Activated B cell treated with CpG ODN at 0.5 μM for 24 hours (primary cell): ENCODE data around the gene LCN12. TPM values are rescaled to one million over a fixed set of nuclear protein-coding genes. Genes with fewer than 3 reads are reported as not detected.

ENCODE experiments used
- ATAC-seq: fragments of 200-7000 bp; cut with Tn5 transposase; one replicate; pipeline ENCODE4 v1.10.0; 2021; ENCODE audit warnings: low read depth, mild to moderate bottlenecking, moderate library complexity
- CTCF ChIA-PET: fragments of 350-600 bp; sonication (Branson Sonifier 250); formaldehyde crosslinking; loops from one replicate; lab custom pipeline; 2021; ENCODE audit warnings: antibody characterized with exemption; lab: Charles Lee
- POLR2A ChIA-PET: fragments of 350-600 bp; sonication (Branson Sonifier 250); formaldehyde crosslinking; loops from one replicate; lab custom pipeline; 2021; ENCODE audit warnings: antibody characterized with exemption; lab: Charles Lee
- DNase-seq: peaks from one replicate; pipeline ENCODE4 v3.0.0; 2022
- H3K27ac Mint-ChIP-seq: one replicate; pipeline ENCODE4 v1.8.0; 2020; ENCODE audit warnings: mixed read lengths
- H3K27me3 Mint-ChIP-seq: one replicate; pipeline ENCODE4 v1.8.0; 2021; ENCODE audit warnings: mixed read lengths
- H3K36me3 Mint-ChIP-seq: one replicate; pipeline ENCODE4 v1.8.0; 2021; ENCODE audit warnings: low read depth, mixed read lengths
- H3K4me1 Mint-ChIP-seq: one replicate; pipeline ENCODE4 v1.8.0; 2021; ENCODE audit warnings: mixed read lengths
- H3K4me3 Mint-ChIP-seq: one replicate; pipeline ENCODE4 v1.8.0; 2020; ENCODE audit warnings: mild to moderate bottlenecking, mixed read lengths
- H3K9me3 Mint-ChIP-seq: one replicate; pipeline ENCODE4 v1.8.0; 2020; ENCODE audit warnings: mixed read lengths
- intact Hi-C: fragments of 100-400 bp; cut with micrococcal nuclease; formaldehyde crosslinking; loops from one replicate; pipeline ENCODE4 v1.15.1; 2024
- total RNA-seq: library from RNA; stranded (reverse); gene quantifications from 2 replicates; pipeline ENCODE4 v1.2.3, GENCODE V29; 2022
- TF ChIP-seq, protein P1 (sequence below): fragments of 200-600 bp; IDR thresholded peaks from one replicate; pipeline ENCODE4 v1.8.0; 2022; ENCODE audit warnings: antibody characterized with exemption, mild to moderate bottlenecking

Gene LCN12
- total RNA-seq, 1 donor from 2014 or later = 2.4 TPM

DNA sequence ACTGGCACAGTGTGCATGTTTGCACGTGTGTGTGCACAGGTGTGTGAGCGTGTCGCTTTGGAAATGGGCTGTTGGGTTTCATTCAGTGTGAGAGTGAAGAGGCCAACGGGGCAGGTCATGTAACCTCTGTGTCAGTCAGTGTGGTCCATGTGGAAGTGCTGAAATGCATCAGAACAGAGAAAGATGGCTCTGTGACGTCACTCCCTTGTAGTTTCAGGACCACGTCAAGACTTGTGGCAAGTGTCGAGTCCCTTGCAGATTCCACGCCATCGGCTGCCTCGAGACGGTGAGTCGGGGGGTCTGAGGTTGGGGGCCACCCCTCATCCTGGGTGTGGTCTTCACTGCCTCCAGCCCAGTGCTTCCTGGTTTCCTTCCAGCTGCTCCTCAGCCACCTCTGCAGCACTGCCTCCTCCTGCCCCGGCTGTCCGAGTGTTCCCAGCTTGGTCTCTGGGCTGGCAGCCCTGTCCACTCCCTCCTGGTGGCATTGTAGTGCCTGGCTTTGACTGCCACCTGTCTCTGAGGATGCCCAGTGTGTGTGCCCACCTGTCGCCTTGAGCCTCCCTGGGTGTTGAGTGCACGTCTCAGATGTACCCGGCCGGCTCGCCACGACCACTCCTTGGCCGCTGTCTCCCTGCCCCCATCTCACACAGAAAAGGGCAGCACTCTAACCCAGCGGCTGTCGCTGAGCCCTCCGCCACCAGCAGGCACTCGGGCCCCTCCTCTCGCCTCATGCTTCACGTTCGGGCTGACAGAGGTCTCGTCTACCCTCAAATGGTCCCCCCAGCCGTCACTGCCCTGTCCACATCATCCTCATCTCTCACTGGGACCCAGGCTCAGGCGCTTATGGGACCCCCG, 35.5 kb upstream of the LCN12 start:
- CTCF ChIA-PET = no interaction called here
- H3K4me3 Mint-ChIP-seq = no peak overlapping the region
- POLR2A ChIA-PET = no interaction called here

DNA sequence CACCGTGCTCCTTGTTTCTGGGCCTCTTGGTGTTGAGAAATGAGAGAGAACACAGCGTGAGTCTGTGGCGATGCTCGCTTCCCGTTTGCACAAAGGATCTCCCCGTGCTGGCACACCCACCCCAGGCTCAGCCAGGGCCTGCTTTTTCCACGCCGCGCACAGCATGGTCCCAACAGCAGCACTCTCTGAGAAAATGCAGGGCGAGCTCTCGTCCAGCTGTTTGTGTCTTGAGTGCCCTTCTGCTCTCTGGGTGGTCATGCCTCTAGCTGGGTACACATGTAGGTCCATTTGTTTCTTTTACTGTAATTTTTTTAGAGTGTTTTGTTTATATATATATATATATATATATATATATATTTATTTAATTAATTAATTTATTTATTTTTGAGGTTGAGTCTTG, 34.2 kb upstream of the LCN12 start:
- H3K4me1 Mint-ChIP-seq = no peaks in the 10 kb centered on the region
- intact Hi-C loops = no loop called here
- H3K27me3 Mint-ChIP-seq = no peaks in the 10 kb centered on the region
- CTCF ChIA-PET = no interaction called here
- H3K9me3 Mint-ChIP-seq = no peaks in the 10 kb centered on the region
- ATAC-seq (no peak), DNase-seq (no peak)
- TF ChIP-seq, protein P1, sequence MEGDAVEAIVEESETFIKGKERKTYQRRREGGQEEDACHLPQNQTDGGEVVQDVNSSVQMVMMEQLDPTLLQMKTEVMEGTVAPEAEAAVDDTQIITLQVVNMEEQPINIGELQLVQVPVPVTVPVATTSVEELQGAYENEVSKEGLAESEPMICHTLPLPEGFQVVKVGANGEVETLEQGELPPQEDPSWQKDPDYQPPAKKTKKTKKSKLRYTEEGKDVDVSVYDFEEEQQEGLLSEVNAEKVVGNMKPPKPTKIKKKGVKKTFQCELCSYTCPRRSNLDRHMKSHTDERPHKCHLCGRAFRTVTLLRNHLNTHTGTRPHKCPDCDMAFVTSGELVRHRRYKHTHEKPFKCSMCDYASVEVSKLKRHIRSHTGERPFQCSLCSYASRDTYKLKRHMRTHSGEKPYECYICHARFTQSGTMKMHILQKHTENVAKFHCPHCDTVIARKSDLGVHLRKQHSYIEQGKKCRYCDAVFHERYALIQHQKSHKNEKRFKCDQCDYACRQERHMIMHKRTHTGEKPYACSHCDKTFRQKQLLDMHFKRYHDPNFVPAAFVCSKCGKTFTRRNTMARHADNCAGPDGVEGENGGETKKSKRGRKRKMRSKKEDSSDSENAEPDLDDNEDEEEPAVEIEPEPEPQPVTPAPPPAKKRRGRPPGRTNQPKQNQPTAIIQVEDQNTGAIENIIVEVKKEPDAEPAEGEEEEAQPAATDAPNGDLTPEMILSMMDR = no peak
- H3K36me3 Mint-ChIP-seq = peaks cover 72% of the 10 kb centered on the region
- H3K27ac Mint-ChIP-seq = no peak overlapping the region
- H3K4me3 Mint-ChIP-seq = no peak overlapping the region
- POLR2A ChIA-PET = no interaction called here

More for the DNA sequence above, 35.5 kb upstream of the LCN12 start:
- H3K36me3 Mint-ChIP-seq = peaks cover 66% of the 10 kb centered on the region
- intact Hi-C loops = no loop called here
- no peak overlapping the region for H3K27ac Mint-ChIP-seq
- H3K9me3 Mint-ChIP-seq = no peaks in the 10 kb centered on the region
- TF ChIP-seq, protein P1 = no peak
- no peaks in the 10 kb centered on the region for H3K4me1 Mint-ChIP-seq
- no peak for DNase-seq
- ATAC-seq = no peak
- H3K27me3 Mint-ChIP-seq = no peaks in the 10 kb centered on the region

DNA sequence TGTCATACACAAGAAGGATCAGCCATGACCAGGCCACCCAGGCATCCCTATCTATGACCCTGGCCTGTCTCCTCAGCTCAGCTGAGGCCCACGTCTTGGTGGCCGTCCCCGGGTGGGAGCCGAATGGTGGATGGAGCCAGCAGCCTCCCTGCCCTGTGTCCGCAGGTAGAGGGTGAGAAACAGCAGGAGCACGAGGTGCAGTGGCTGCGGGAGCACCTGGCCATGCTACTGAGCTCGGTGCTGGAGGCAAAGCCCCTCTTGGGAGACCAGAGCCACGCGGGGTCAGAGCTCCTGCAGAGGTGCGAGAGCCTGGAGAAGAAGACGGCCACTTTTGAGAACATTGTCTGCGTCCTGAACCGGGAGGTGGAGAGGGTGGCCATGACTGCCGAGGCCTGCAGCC, 32.0 kb upstream of the LCN12 start:
- intact Hi-C loops = no loop called here
- ChIA-PET CTCF (no interaction called here), POLR2A (interaction anchor here (0.6 kb wide), 1 partner anchor 229 kb away, joined by 5 read pairs; no protein-coding TSS in a partner anchor)
- ATAC-seq (no peak), DNase-seq (no peak)
- H3K4me3 Mint-ChIP-seq = no peak overlapping the region
- H3K36me3 Mint-ChIP-seq = peaks cover 73% of the 10 kb centered on the region
- no peaks in the 10 kb centered on the region for H3K4me1 Mint-ChIP-seq
- H3K9me3 Mint-ChIP-seq = no peaks in the 10 kb centered on the region
- H3K27ac Mint-ChIP-seq = no peak overlapping the region
- TF ChIP-seq, protein P1 = no peak
- H3K27me3 Mint-ChIP-seq = no peaks in the 10 kb centered on the region

DNA sequence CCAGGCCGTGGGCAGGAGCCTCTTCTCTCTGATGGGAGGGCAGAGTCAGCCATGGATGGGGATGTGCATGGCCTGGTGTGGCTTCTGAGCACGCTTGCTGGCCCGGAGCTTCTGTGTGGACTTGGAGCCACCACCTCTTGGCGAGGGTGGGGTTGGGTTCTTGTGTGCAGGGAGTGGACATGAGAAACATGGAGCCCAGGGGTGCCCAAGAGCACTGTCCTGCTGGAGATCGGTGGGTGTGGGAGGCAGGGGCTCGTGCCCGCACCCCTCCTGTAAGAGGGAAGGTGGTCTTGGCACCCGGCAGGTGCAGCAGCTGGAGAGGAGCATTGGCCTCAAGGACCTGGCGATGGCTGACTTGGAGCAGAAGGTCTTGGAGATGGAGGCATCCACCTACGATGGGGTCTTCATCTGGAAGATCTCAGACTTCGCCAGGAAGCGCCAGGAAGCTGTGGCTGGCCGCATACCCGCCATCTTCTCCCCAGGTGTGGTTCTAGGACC, 31.3 kb upstream of the LCN12 start:
- no peak for DNase-seq
- Mint-ChIP-seq H3K9me3 (no peaks in the 10 kb centered on the region), H3K4me1 (no peaks in the 10 kb centered on the region), H3K36me3 (peaks cover 73% of the 10 kb centered on the region), H3K4me3 (no peak overlapping the region), H3K27ac (no peak overlapping the region), H3K27me3 (no peaks in the 10 kb centered on the region)
- ChIA-PET CTCF (no interaction called here), POLR2A (interaction anchor here (0.6 to 1.2 kb wide), 2 partner anchors 13 kb away, joined by 3 read pairs; no protein-coding TSS in a partner anchor)
- ATAC-seq = no peak
- TF ChIP-seq, protein P1 = no peak
- intact Hi-C loops = no loop called here

DNA sequence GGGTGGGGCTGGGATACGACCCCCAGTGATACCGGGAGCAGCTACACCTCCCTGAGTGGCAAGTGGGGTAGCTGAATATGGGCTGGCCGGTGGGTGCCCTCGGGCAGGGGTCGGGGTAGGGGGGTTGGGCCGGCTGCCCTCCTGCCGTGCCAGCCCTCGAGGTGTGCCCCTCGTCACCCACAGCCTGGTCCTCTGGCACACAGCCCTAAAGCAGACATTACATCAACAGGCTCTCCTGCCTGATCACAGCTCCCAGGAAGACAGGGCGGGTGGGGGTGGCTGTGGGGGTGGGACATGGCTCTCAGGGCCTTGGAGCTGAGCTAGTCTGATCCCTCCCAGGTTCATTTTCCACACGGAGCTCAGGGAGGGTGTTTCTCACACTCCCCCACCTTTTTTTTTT, 30.8 kb upstream of the LCN12 start:
- Mint-ChIP-seq H3K4me3 (no peak overlapping the region), H3K36me3 (peaks cover 70% of the 10 kb centered on the region), H3K9me3 (no peaks in the 10 kb centered on the region), H3K27ac (no peak overlapping the region), H3K27me3 (no peaks in the 10 kb centered on the region), H3K4me1 (no peaks in the 10 kb centered on the region)
- intact Hi-C loops = no loop called here
- TF ChIP-seq, protein P1 = no peak
- DNase-seq (no peak), ATAC-seq (no peak)
- CTCF ChIA-PET = no interaction called here
- POLR2A ChIA-PET = interaction anchor here (0.6 to 1.2 kb wide), 2 partner anchors 12 to 13 kb away, joined by 3 read pairs; no protein-coding TSS in a partner anchor
